NB4 (cell line): ENCODE results near the gene METRNL.

Experiments used
- MYC ChIP-seq: IDR thresholded peaks from 2 replicates; pipeline ENCODE4 v1.6.1; 2011; ENCODE audit warnings: low read depth, low read length
- POLR2A ChIP-seq: IDR thresholded peaks from 2 replicates; pipeline ENCODE4 v1.6.1; 2011; ENCODE audit warnings: mild to moderate bottlenecking; ENCODE audit not compliant: insufficient read length; ENCODE audit errors: extremely low read depth
- TF ChIP-seq, protein P1 (sequence below): IDR thresholded peaks from one replicate; pipeline ENCODE4 v1.5.1; 2012; ENCODE audit warnings: low read depth, low read length
- TF ChIP-seq, protein P2 (sequence below): IDR thresholded peaks from 2 replicates; pipeline ENCODE4 v1.6.1; 2011; ENCODE audit warnings: low read depth, low read length

DNA sequence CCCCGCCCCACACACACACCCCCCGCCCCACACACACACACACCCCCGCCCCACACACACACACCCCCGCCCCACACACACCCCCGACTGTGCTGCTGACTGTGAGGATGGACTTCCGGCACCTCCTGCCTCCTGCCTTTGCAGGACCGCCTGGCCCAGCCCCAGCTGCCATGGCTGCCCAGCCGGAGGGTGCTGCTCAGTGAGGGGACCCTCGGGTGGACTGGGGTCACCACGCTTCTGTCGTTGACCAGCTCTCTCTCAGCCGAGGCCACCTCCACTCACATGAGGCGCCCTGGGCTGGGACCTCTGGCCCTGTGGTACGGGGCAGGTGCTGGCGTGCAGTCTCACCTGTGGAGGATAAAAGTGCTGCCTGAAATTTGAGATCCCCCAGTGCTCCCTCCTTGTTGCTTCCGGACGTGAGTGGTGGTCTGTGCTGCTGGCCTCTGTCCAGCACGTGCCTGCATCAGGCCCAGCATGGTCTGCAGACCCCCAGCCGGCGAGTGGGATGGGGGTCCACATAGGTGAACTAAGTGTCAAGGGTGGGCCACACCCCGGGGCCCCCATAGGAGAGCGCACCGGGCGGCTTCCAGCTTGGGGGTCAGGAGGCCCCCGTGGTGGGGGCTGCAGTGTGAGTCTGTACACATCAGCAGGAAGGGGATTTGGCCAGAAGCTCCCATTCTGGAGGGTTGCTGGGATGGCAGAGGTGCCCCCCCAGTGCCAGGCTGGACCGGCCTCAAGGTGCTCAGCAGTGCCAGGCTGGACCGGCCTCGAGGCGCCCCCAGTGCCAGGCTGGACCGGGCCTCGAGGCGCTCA, 11.2 kb downstream of the METRNL start:
- TF ChIP-seq, protein P1, sequence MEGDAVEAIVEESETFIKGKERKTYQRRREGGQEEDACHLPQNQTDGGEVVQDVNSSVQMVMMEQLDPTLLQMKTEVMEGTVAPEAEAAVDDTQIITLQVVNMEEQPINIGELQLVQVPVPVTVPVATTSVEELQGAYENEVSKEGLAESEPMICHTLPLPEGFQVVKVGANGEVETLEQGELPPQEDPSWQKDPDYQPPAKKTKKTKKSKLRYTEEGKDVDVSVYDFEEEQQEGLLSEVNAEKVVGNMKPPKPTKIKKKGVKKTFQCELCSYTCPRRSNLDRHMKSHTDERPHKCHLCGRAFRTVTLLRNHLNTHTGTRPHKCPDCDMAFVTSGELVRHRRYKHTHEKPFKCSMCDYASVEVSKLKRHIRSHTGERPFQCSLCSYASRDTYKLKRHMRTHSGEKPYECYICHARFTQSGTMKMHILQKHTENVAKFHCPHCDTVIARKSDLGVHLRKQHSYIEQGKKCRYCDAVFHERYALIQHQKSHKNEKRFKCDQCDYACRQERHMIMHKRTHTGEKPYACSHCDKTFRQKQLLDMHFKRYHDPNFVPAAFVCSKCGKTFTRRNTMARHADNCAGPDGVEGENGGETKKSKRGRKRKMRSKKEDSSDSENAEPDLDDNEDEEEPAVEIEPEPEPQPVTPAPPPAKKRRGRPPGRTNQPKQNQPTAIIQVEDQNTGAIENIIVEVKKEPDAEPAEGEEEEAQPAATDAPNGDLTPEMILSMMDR, result no peak
- TF ChIP-seq POLR2A, result no peak
- no peak for TF ChIP-seq MYC
- TF ChIP-seq, protein P2, sequence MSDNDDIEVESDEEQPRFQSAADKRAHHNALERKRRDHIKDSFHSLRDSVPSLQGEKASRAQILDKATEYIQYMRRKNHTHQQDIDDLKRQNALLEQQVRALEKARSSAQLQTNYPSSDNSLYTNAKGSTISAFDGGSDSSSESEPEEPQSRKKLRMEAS, result no peak
